ENCODE measurements around the gene PGLYRP3. TPM values are rescaled to one million over a fixed set of nuclear protein-coding genes. Genes with fewer than 3 reads are reported as not detected.
"Not testable (repeated sequence)": the region's sequence is repeated elsewhere in the genome, so short reads cannot be mapped to it uniquely, and the experiment has no call there.

Gene PGLYRP3
- total and polyA plus RNA-seq, 2 experiments from 2014 or later, result not detected

- not testable (repeated sequence) for H3K27ac Mint-ChIP-seq; H3K4me3 ChIP-seq; H4K20me1 ChIP-seq (replicated peaks; ENCODE audit: insufficient read depth); H3K27me3 Mint-ChIP-seq (ENCODE audit: insufficient read depth, low read depth, poor library complexity); H3K4me3 Mint-ChIP-seq; H2AFZ ChIP-seq; ATAC-seq; H3K79me2 ChIP-seq (replicated peaks; ENCODE audit: insufficient read depth); DNase-seq (ENCODE audit: low spot score); H3K9me2 ChIP-seq (ENCODE audit: insufficient read depth); H3K4me2 ChIP-seq; H3K36me3 ChIP-seq (ENCODE audit: insufficient read depth); H3K36me3 Mint-ChIP-seq (ENCODE audit: low read depth); H3K9me3 Mint-ChIP-seq; H3F3A ChIP-seq (replicated peaks; ENCODE audit: low read depth); H3K27ac ChIP-seq (ENCODE audit: low read depth); H3K4me1 ChIP-seq (ENCODE audit: insufficient read depth); H3K27me3 ChIP-seq (ENCODE audit: insufficient read depth)
- peaks cover 12% of the 10 kb centered on the region; the same call in 2 of the 3 replicates for H3K4me1 Mint-ChIP-seq
Measured at GRCh38 chr1:153347049-153347448, 34.3 kb upstream of the PGLYRP3 start.

DNA sequence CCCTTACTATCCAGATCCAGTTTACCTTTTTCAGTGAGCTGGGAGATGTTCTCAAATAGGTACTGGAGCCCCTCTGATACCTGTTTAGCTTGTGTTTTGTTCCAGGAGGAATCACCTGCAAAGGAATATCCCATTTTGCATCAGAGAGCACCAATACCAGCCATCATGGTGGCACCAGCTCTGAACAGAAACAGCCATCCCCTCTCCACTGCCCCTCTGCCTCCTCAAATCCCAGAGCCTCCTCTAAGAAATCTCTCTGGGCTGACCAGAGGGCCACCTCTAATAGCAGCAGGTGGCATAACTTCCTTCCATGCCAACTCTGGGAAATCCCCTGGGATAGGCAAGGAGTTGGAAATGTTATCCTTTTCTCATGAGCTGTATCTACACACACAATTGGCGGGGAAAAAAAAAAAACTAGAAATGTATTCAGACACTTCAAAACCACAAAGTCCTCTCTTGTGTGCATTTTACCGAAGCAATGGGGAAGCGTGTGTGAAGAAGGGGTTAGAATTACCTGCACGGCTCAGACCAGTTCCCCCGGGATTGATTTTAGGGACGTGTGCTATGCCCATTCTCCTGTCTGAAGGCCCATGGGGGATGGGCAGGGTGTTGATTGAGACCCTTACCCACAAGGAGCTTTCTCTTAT is 33.4 kb upstream of the PGLYRP3 start:
- ATAC-seq, result no peak

More for the DNA sequence above, 33.4 kb upstream of the PGLYRP3 start:
- Histone ChIP-seq H3K27ac (ENCODE audit: low read depth) (no peak overlapping the region), H3K4me3 (no peak overlapping the region), H3F3A (replicated peaks; ENCODE audit: low read depth) (no peaks in the 10 kb centered on the region), H3K79me2 (replicated peaks; ENCODE audit: insufficient read depth) (no peaks in the 10 kb centered on the region), H3K4me2 (no peak overlapping the region), H3K27me3 (ENCODE audit: insufficient read depth) (no peaks in the 10 kb centered on the region), H2AFZ (no peak overlapping the region), H3K36me3 (ENCODE audit: insufficient read depth) (no peaks in the 10 kb centered on the region), H3K4me1 (ENCODE audit: insufficient read depth) (no peaks in the 10 kb centered on the region), H4K20me1 (replicated peaks; ENCODE audit: insufficient read depth) (no peaks in the 10 kb centered on the region), H3K9me2 (ENCODE audit: insufficient read depth) (peaks cover 7% of the 10 kb centered on the region)
- no peak for DNase-seq (ENCODE audit: low spot score)
- Mint-ChIP-seq H3K27ac (no peak overlapping the region), H3K9me3 (no peaks in the 10 kb centered on the region), H3K4me3 (no peak overlapping the region), H3K36me3 (ENCODE audit: low read depth) (no peaks in the 10 kb centered on the region), H3K4me1 (peaks cover 12% of the 10 kb centered on the region; the same call in 2 of the 3 replicates), H3K27me3 (ENCODE audit: insufficient read depth, low read depth, poor library complexity) (peaks cover 9% of the 10 kb centered on the region)
- no peak for TF ChIP-seq NANOG (IDR thresholded peaks at IDR 0.05; ENCODE audit: borderline replicate concordance)
- no peak for TF ChIP-seq POLR2AphosphoS5 (IDR thresholded peaks at IDR 0.05; ENCODE audit: low read depth)
- TF ChIP-seq, protein P1, sequence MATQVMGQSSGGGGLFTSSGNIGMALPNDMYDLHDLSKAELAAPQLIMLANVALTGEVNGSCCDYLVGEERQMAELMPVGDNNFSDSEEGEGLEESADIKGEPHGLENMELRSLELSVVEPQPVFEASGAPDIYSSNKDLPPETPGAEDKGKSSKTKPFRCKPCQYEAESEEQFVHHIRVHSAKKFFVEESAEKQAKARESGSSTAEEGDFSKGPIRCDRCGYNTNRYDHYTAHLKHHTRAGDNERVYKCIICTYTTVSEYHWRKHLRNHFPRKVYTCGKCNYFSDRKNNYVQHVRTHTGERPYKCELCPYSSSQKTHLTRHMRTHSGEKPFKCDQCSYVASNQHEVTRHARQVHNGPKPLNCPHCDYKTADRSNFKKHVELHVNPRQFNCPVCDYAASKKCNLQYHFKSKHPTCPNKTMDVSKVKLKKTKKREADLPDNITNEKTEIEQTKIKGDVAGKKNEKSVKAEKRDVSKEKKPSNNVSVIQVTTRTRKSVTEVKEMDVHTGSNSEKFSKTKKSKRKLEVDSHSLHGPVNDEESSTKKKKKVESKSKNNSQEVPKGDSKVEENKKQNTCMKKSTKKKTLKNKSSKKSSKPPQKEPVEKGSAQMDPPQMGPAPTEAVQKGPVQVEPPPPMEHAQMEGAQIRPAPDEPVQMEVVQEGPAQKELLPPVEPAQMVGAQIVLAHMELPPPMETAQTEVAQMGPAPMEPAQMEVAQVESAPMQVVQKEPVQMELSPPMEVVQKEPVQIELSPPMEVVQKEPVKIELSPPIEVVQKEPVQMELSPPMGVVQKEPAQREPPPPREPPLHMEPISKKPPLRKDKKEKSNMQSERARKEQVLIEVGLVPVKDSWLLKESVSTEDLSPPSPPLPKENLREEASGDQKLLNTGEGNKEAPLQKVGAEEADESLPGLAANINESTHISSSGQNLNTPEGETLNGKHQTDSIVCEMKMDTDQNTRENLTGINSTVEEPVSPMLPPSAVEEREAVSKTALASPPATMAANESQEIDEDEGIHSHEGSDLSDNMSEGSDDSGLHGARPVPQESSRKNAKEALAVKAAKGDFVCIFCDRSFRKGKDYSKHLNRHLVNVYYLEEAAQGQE (IDR thresholded peaks at IDR 0.05; ENCODE audit: unreplicated experiment), result no peak
- no peak for TF ChIP-seq ZNF462 (CRISPR knock-in tag; IDR thresholded peaks at IDR 0.05)
- TF ChIP-seq CREB1 (CRISPR knock-in tag; IDR thresholded peaks at IDR 0.05; ENCODE audit: low read depth), result no peak
- TF ChIP-seq STAT1 (IDR thresholded peaks at IDR 0.05; ENCODE audit: unreplicated experiment), result no peak
- no peak for TF ChIP-seq EZH2 (IDR thresholded peaks at IDR 0.05; ENCODE audit: low read depth, unreplicated experiment)
- TF ChIP-seq, protein P2, sequence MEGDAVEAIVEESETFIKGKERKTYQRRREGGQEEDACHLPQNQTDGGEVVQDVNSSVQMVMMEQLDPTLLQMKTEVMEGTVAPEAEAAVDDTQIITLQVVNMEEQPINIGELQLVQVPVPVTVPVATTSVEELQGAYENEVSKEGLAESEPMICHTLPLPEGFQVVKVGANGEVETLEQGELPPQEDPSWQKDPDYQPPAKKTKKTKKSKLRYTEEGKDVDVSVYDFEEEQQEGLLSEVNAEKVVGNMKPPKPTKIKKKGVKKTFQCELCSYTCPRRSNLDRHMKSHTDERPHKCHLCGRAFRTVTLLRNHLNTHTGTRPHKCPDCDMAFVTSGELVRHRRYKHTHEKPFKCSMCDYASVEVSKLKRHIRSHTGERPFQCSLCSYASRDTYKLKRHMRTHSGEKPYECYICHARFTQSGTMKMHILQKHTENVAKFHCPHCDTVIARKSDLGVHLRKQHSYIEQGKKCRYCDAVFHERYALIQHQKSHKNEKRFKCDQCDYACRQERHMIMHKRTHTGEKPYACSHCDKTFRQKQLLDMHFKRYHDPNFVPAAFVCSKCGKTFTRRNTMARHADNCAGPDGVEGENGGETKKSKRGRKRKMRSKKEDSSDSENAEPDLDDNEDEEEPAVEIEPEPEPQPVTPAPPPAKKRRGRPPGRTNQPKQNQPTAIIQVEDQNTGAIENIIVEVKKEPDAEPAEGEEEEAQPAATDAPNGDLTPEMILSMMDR (conservative IDR thresholded peaks at IDR 0.05; ENCODE audit: low read depth in 2 of 2), result no peak
